H1 (cell line): ENCODE results near the gene FITM1. TPM values are rescaled to one million over a fixed set of nuclear protein-coding genes. Genes with fewer than 3 reads are reported as not detected.

ENCODE experiments used
- CTCF ChIA-PET: fragments of 300-600 bp; sonication (Branson Sonifier 250); formaldehyde crosslinking; loops from one replicate; lab custom pipeline; 2021; ENCODE audit not compliant: partially characterized antibody; lab: Charles Lee
- POLR2A ChIA-PET: fragments of 300-600 bp; sonication (Branson Sonifier 250); formaldehyde crosslinking; loops from one replicate; lab custom pipeline; 2021; ENCODE audit warnings: inconsistent platforms; ENCODE audit not compliant: partially characterized antibody; lab: Charles Lee
- DNase-seq, 2 experiments: peaks; one replicate each; pipeline versions ENCODE4 v3.0.0 to v3.0.0-alpha.2; 2010 to 2022; ENCODE audit warnings: low spot score in 2 of 2, low read depth in 1 of 2, mixed read lengths in 1 of 2
- FAIRE-seq: peaks from 2 replicates; lab custom pipeline; 2011; peaks lifted over from hg19 to GRCh38; lab: Jason Lieb, UNC
- H2AFZ ChIP-seq: 2 replicates; pipeline ENCODE4 v1.8.1; 2012; ENCODE audit warnings: low read length, inconsistent platforms
- H2AK5ac ChIP-seq: 2 replicates; pipeline ENCODE4 v1.6.1; 2013; ENCODE audit warnings: low read depth, low read length
- H2BK120ac ChIP-seq: replicated peaks from 2 replicates; pipeline ENCODE3; 2013; ENCODE audit warnings: low read depth, low read length, inconsistent platforms
- H2BK12ac ChIP-seq: 2 replicates; pipeline ENCODE4 v1.6.1; 2013; ENCODE audit warnings: low read depth, low read length
- H2BK15ac ChIP-seq: 2 replicates; pipeline ENCODE4 v1.6.1; 2013; ENCODE audit warnings: low read length
- H2BK20ac ChIP-seq: 2 replicates; pipeline ENCODE4 v1.6.1; 2013; ENCODE audit warnings: low read length
- H2BK5ac ChIP-seq: 2 replicates; pipeline ENCODE4 v1.6.1; 2013; ENCODE audit warnings: low read depth, low read length
- H3K14ac ChIP-seq: 2 replicates; pipeline ENCODE4 v1.6.1; 2013; ENCODE audit warnings: inconsistent platforms; ENCODE audit not compliant: insufficient read length
- H3K18ac ChIP-seq: 2 replicates; pipeline ENCODE4 v1.6.1; 2013; ENCODE audit warnings: low read length; ENCODE audit errors: extremely low read depth
- H3K23ac ChIP-seq: 2 replicates; pipeline ENCODE4 v1.6.1; 2013; ENCODE audit warnings: inconsistent platforms; ENCODE audit not compliant: insufficient read length
- H3K23me2 ChIP-seq: 2 replicates; pipeline ENCODE4 v1.6.1; 2013; ENCODE audit warnings: low read depth, low read length
- H3K27ac ChIP-seq: 2 replicates; pipeline ENCODE4 v1.6.1; 2011; ENCODE audit warnings: low read depth, low read length, inconsistent platforms
- H3K27me3 ChIP-seq, 4 experiments: replicated peaks in 1 of 4; 1 replicate in 1 of 4; 2 replicates in 3 of 4; pipeline versions ENCODE4 v1.6.1 to v1.8.1; 2011 to 2013; ENCODE audit warnings: low read length in 3 of 4, mild to moderate bottlenecking in 3 of 4, inconsistent platforms in 2 of 4, mixed read lengths in 2 of 4, moderate library complexity in 1 of 4; ENCODE audit not compliant: control insufficient read depth in 3 of 4, insufficient read depth in 3 of 4; ENCODE audit errors: extremely low read depth in 1 of 4
- H3K36me3 ChIP-seq, 4 experiments: 2 replicates each; pipeline versions ENCODE4 v1.6.1 to v1.8.1; 2011 to 2013; ENCODE audit warnings: mild to moderate bottlenecking in 4 of 4, low read length in 3 of 4, moderate library complexity in 2 of 4, control low read depth in 1 of 4, inconsistent platforms in 1 of 4; ENCODE audit not compliant: insufficient read depth in 4 of 4, control insufficient read depth in 2 of 4
- H3K4ac ChIP-seq: replicated peaks from 2 replicates; pipeline ENCODE3; 2013; ENCODE audit warnings: low read length, low read depth, mixed read lengths, inconsistent platforms; ENCODE audit not compliant: insufficient read length
- H3K4me1 ChIP-seq, 4 experiments: replicated peaks in 1 of 4; 1 replicate in 1 of 4; 2 replicates in 3 of 4; pipeline versions ENCODE4 v1.6.1 to v1.8.1; 2011 to 2013; ENCODE audit warnings: low read length in 3 of 4, inconsistent platforms in 2 of 4, mixed read lengths in 1 of 4; ENCODE audit not compliant: insufficient read depth in 4 of 4, control insufficient read depth in 3 of 4
- H3K4me2 ChIP-seq, 2 experiments: 2 replicates each; pipeline versions ENCODE4 v1.6.1 to v1.8.1; 2011 to 2013; ENCODE audit warnings: low read depth in 2 of 2, low read length in 2 of 2, control low read depth in 1 of 2, inconsistent platforms in 1 of 2, mild to moderate bottlenecking in 1 of 2; ENCODE audit not compliant: insufficient read depth in 1 of 2
- H3K4me3 ChIP-seq, 4 experiments: fragments of 200-600, 300-600 bp in 1 of 4; sonication (generic), shearing (Covaris generic), sonication (Bioruptor Twin) in 1 of 4; 2 replicates each; pipeline versions ENCODE4 v1.5.1 to v1.8.1; 2011 to 2016; ENCODE audit warnings: low read length in 4 of 4, low read depth in 3 of 4, control low read depth in 2 of 4, inconsistent platforms in 2 of 4, mild to moderate bottlenecking in 2 of 4, mixed read lengths in 1 of 4, moderate library complexity in 1 of 4; ENCODE audit not compliant: insufficient read depth in 2 of 4; ENCODE audit errors: extremely low read depth in 1 of 4
- H3K56ac ChIP-seq: replicated peaks from 2 replicates; pipeline ENCODE3; 2013; ENCODE audit warnings: low read depth, mild to moderate bottlenecking, mixed read lengths, low read length, inconsistent platforms; ENCODE audit not compliant: insufficient read length
- H3K79me1 ChIP-seq: 2 replicates; pipeline ENCODE4 v1.6.1; 2013; ENCODE audit warnings: low read depth, low read length, control low read depth
- H3K79me2 ChIP-seq, 2 experiments: 2 replicates each; pipeline versions ENCODE4 v1.6.1 to v1.8.1; 2012 to 2013; ENCODE audit warnings: low read length in 2 of 2, mild to moderate bottlenecking in 2 of 2, inconsistent platforms in 1 of 2; ENCODE audit not compliant: insufficient read depth in 2 of 2, control insufficient read depth in 1 of 2
- H3K9ac ChIP-seq, 4 experiments: replicated peaks in 1 of 4; 1 replicate in 1 of 4; 2 replicates in 3 of 4; pipeline versions ENCODE4 v1.6.1 to v1.8.1; 2011 to 2013; ENCODE audit warnings: low read depth in 3 of 4, low read length in 3 of 4, control low read depth in 2 of 4, mild to moderate bottlenecking in 2 of 4, moderate library complexity in 2 of 4, inconsistent platforms in 1 of 4; ENCODE audit errors: extremely low read depth in 1 of 4
- H3K9me3 ChIP-seq, 2 experiments: 2 replicates each; pipeline versions ENCODE4 v1.6.1 to v1.8.1; 2012 to 2013; ENCODE audit warnings: mild to moderate bottlenecking in 2 of 2, moderate library complexity in 2 of 2, control low read depth in 1 of 2, inconsistent platforms in 1 of 2, low read depth in 1 of 2, low read length in 1 of 2, mixed read lengths in 1 of 2; ENCODE audit not compliant: insufficient read depth in 2 of 2
- H4K20me1 ChIP-seq, 2 experiments: replicated peaks in 1 of 2; 2 replicates each; pipeline versions ENCODE3 to v1.8.1; 2011 to 2013; ENCODE audit warnings: inconsistent platforms in 2 of 2, low read length in 2 of 2, mild to moderate bottlenecking in 1 of 2; ENCODE audit not compliant: insufficient read depth in 2 of 2, control insufficient read depth in 1 of 2
- H4K5ac ChIP-seq: 2 replicates; pipeline ENCODE4 v1.6.1; 2013; ENCODE audit warnings: low read length, low read depth, mixed read lengths, inconsistent platforms; ENCODE audit not compliant: insufficient read length
- H4K8ac ChIP-seq: 2 replicates; pipeline ENCODE4 v1.8.0; 2013; ENCODE audit warnings: mild to moderate bottlenecking, moderate library complexity, low read length, inconsistent platforms; ENCODE audit not compliant: insufficient read depth; ENCODE audit errors: extremely low read depth
- H4K91ac ChIP-seq: replicated peaks from 2 replicates; pipeline ENCODE3; 2013; ENCODE audit warnings: low read length, mixed read lengths, inconsistent platforms; ENCODE audit not compliant: insufficient read length
- CBX5 ChIP-seq: fragments of 300-800, 300-1000 bp; sonication (generic); IDR thresholded peaks from 2 replicates; pipeline ENCODE4 v1.7.1; 2016; ENCODE audit warnings: antibody characterized with exemption, low read length, low read depth
- CHD1 ChIP-seq: IDR thresholded peaks from 2 replicates; pipeline ENCODE4 v1.6.1; 2012; ENCODE audit warnings: low read depth, low read length, improper control_type of control experiment
- CHD2 ChIP-seq: IDR thresholded peaks from 2 replicates; pipeline ENCODE4 v1.6.1; 2012; ENCODE audit warnings: low read length, improper control_type of control experiment
- EGR1 ChIP-seq: IDR thresholded peaks from 2 replicates; pipeline ENCODE4 v1.6.1; 2011; ENCODE audit warnings: low read depth, low read length, borderline replicate concordance
- EP300 ChIP-seq, 2 experiments: IDR thresholded peaks; 1 replicate in 1 of 2; 2 replicates in 1 of 2; pipeline ENCODE4 v1.6.1; 2011 to 2012; ENCODE audit warnings: low read depth in 2 of 2, low read length in 2 of 2, mild to moderate bottlenecking in 2 of 2, borderline replicate concordance in 1 of 2, inconsistent platforms in 1 of 2, moderate library complexity in 1 of 2
- FOSL1 ChIP-seq: IDR thresholded peaks from 2 replicates; pipeline ENCODE4 v1.6.1; 2011; ENCODE audit warnings: mild to moderate bottlenecking, low read depth, low read length, moderate library complexity; ENCODE audit not compliant: insufficient read depth
- GABPA ChIP-seq: IDR thresholded peaks from 2 replicates; pipeline ENCODE4 v1.6.1; 2011; ENCODE audit warnings: mild to moderate bottlenecking, low read length, moderate library complexity, borderline replicate concordance; ENCODE audit not compliant: insufficient read depth
- KDM1A ChIP-seq: fragments of 200-600, 300-600 bp; sonication (generic); IDR thresholded peaks from 2 replicates; pipeline ENCODE4 v1.7.1; 2016; ENCODE audit warnings: mild to moderate bottlenecking, low read length, borderline replicate concordance
- KDM5A ChIP-seq: fragments of 200-600 bp; IDR thresholded peaks from 2 replicates; pipeline ENCODE4 v1.7.1; 2012; ENCODE audit warnings: mild to moderate bottlenecking, low read length, inconsistent platforms, mixed read lengths
- NRF1 ChIP-seq: IDR thresholded peaks from 2 replicates; pipeline ENCODE4 v1.6.1; 2011; ENCODE audit warnings: mild to moderate bottlenecking, low read depth, low read length, improper control_type of control experiment
- PHF8 ChIP-seq: fragments of 200-600 bp; sonication (generic); conservative IDR thresholded peaks from 2 replicates; pipeline ENCODE4 v1.7.1; 2012; ENCODE audit warnings: low read depth, mild to moderate bottlenecking, inconsistent platforms, low read length, moderate library complexity
- POLR2A ChIP-seq, 2 experiments: IDR thresholded peaks; 1 replicate in 1 of 2; 2 replicates in 1 of 2; pipeline ENCODE4 v1.6.1; 2011; ENCODE audit warnings: low read depth in 2 of 2, low read length in 2 of 2, mild to moderate bottlenecking in 2 of 2; ENCODE audit errors: control extremely low read depth in 1 of 2
- POU5F1 ChIP-seq: IDR thresholded peaks from 2 replicates; pipeline ENCODE4 v1.6.1; 2011; ENCODE audit warnings: low read depth, mild to moderate bottlenecking, low read length, moderate library complexity
- WGBS, 2 experiments: shearing (Covaris generic) in 1 of 2; methylation state at CpG; one replicate each; pipeline versions ENCODE4 v1.1.6 to v1.1.7; 2013 to 2015; ENCODE audit warnings: low lambda C conversion rate in 2 of 2, mixed read lengths in 2 of 2, inconsistent platforms in 1 of 2, low coverage in 1 of 2, missing lambda C conversion rate in 1 of 2; ENCODE audit not compliant: insufficient replicate concordance in 2 of 2, insufficient coverage in 1 of 2, insufficient read length in 1 of 2; ENCODE audit errors: extremely low coverage in 1 of 2, missing lambda C conversion rate in 1 of 2; 5-methylcytosine and 5-hydroxymethylcytosine counted together
- polyA plus RNA-seq, 7 experiments: library from polyadenylated mRNA; depleted of rRNA in 3 of 7; stranded (reverse) in 5 of 7; unstranded in 2 of 7; fragments of >200 nt in 5 of 7; fragments of 200-250 nt in 2 of 7; gene quantifications; 1 replicate in 5 of 7; 2 replicates in 1 of 7; 4 replicates in 1 of 7; pipeline versions ENCODE4 v1.2.1 to v1.2.3, GENCODE V29; 2011 to 2013; ENCODE audit warnings: missing spikeins in 2 of 7, mixed read lengths in 2 of 7
- total RNA-seq: library from RNA; stranded (reverse); fragmentation: NEBNext Ultra II Directional; extraction: Animal tissue kit (Norgen Biotek cat#: 25700); gene quantifications from 2 replicates; pipeline ENCODE4 v1.2.1, GENCODE V29; 2021

Gene FITM1
- total and polyA plus RNA-seq, 2 of the 8 experiments (the other 6 are each of a cell fraction or from before 2014, with no cell fraction given): 0.53 to 0.76 TPM

DNA sequence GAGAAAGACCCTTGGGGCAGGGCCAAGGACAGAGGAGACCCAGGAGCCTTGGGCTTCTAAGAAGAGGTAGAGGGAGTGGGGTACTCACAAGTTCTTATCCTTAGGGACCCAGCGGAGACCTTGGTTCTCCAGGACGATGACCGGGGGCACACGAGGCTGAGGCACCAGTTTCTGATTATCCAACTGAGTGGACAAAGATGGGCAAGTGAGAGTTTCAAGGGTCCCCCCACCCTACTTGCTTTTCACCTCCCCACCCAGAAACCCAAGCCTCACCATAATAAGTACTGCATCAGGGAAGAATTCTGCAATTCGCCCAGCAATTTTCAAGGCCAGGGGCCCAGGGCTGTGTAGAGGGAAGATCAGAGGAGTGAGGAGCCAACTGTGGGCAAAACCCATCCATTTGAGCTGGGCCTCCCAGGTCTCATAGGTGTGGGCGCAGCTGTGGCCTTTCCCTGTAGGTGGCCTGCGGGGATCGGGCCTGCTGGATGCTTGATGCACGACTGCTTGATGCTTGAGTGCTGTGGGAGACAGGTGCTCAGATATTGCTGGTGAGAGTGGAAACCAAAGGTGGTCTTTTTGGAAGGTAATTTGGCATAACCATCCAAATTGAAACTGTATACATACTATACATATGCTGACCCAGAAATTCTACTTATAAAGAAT is 8.9 kb downstream of the FITM1 start:
- Histone ChIP-seq H3K4me2 (peak overlapping the region; percentile 53 to 55), H3K56ac (no peak overlapping the region), H4K91ac (no peak overlapping the region), H3K14ac (no peak overlapping the region), H2AK5ac (no peak overlapping the region), H2BK20ac (no peak overlapping the region), H3K9ac (no peak overlapping the region; a peak in 1 of 7 replicates), H3K79me1 (peaks cover 4% of the 10 kb centered on the region; the same call in 1 of the 2 replicates), H3K4me1 (peaks cover 0 to 10% (median 7%) of the 10 kb centered on the region in 4 experiments; a peak in 5 of 7 replicates), H2BK120ac (no peak overlapping the region), H4K20me1 (peaks cover 0 to 1% of the 10 kb centered on the region in 2 experiments), H3K79me2 (peaks cover 0 to 12% of the 10 kb centered on the region in 2 experiments; a peak in 2 of 4 replicates), H3K27me3 (no peaks in the 10 kb centered on the region), H4K8ac (no peak overlapping the region), H3K27ac (no peak overlapping the region), H3K9me3 (no peaks in the 10 kb centered on the region), H2AFZ (no peak overlapping the region), H3K36me3 (peaks cover 8 to 33% (median 16%) of the 10 kb centered on the region in 4 experiments; a peak in 6 of 8 replicates), H3K4ac (no peak overlapping the region), H2BK12ac (no peak overlapping the region), H3K18ac (no peak overlapping the region), H2BK15ac (no peak overlapping the region), H2BK5ac (no peak overlapping the region), H3K23ac (no peak overlapping the region), H3K23me2 (peaks cover 8% of the 10 kb centered on the region; the same call in 1 of the 2 replicates), H3K4me3 (peak overlapping the region in 3 of 4 experiments; percentile 10 to 99 (median 79); a peak in 5 of 8 replicates), H4K5ac (no peak overlapping the region)
- DNase-seq: no peak
- no peak for FAIRE-seq
- POLR2A ChIA-PET: interaction anchor here (0.9 to 10.5 kb wide), 11 partner anchors 8 to 81 kb away, joined by 3 to 118 read pairs (median 4); partner anchors contain the start of genes DCAF11, IRF9, NRL and PSME2
- WGBS, 2 experiments: 91% methylated on average over 9 of the region's 9 CpGs; no CpG with 5 or more reads in 1 of the 2 experiments
- CTCF ChIA-PET: interaction anchor here (0.6 to 3.1 kb wide), 7 partner anchors 12 to 82 kb away, joined by 3 to 18 read pairs (median 3); partner anchors contain the start of genes DCAF11, IRF9 and NRL
- TF ChIP-seq EGR1 (no peak), EP300 (IDR thresholded peaks at IDR 0.05; ENCODE audit: borderline replicate concordance in 1 of 2, low read depth in 2 of 2, low read length in 2 of 2) (no peak), KDM5A (no peak), NRF1 (no peak), CHD2 (no peak), KDM1A (no peak), PHF8 (no peak), FOSL1 (no peak), CBX5 (no peak), POU5F1 (no peak), POLR2A (IDR thresholded peaks at IDR 0.05; ENCODE audit: control extremely low read depth in 1 of 2, low read depth in 2 of 2, low read length in 2 of 2) (no peak), GABPA (no peak), CHD1 (no peak)
